Erythroblast (primary cell): Measurements from ENCODE around the gene ORAI1.

Experiments
- GATA1 ChIP-seq: IDR thresholded peaks from 2 replicates; pipeline ENCODE4 v1.6.1; 2011; ENCODE audit warnings: low read depth, mild to moderate bottlenecking, control low read depth, low read length, moderate library complexity
- POLR2A ChIP-seq: IDR thresholded peaks from 2 replicates; pipeline ENCODE4 v1.6.1; 2011; ENCODE audit warnings: mild to moderate bottlenecking, low read length

GRCh38 chr12:121656122-121656521, 29.8 kb downstream of the ORAI1 start:
- TF ChIP-seq POLR2A (no peak), GATA1 (no peak)
